SK-N-SH treated with all-trans-retinoic acid at 6 μM for 48 hours (cell line): ENCODE measurements around the gene ARHGEF38.

Experiments
- ATAC-seq: fragments of 200-7000 bp; cut with Tn5 transposase; 3 replicates; pipeline ENCODE4 v1.9.1; 2020; ENCODE audit warnings: mild to moderate bottlenecking, moderate library complexity
- ARNTL ChIP-seq: fragments of 450-650 bp; formaldehyde crosslinking; IDR thresholded peaks from 2 replicates; pipeline ENCODE4 v1.5.0; 2020; ENCODE audit warnings: low read depth, mild to moderate bottlenecking, moderate library complexity, borderline replicate concordance
- BACH2 ChIP-seq: fragments of 250-450 bp; sonication (Bioruptor Pico); IDR thresholded peaks from 2 replicates; pipeline ENCODE4 v1.9.0; 2021; ENCODE audit warnings: mild to moderate bottlenecking, borderline replicate concordance
- CSDC2 ChIP-seq: fragments of 250-450 bp; sonication (Bioruptor Pico); IDR thresholded peaks from 2 replicates; pipeline ENCODE4 v1.5.0; 2020; ENCODE audit warnings: mild to moderate bottlenecking, moderate library complexity
- ESRRG ChIP-seq: fragments of 250-450 bp; sonication (Bioruptor Pico); IDR thresholded peaks from 2 replicates; pipeline ENCODE4 v1.6.1; 2021; ENCODE audit warnings: mild to moderate bottlenecking
- GLIS3 ChIP-seq: fragments of 250-450 bp; sonication (Bioruptor Pico); IDR thresholded peaks from 2 replicates; pipeline ENCODE4 v1.5.0; 2020; ENCODE audit warnings: mild to moderate bottlenecking, moderate library complexity
- ISL1 ChIP-seq: fragments of 250-450 bp; sonication (Bioruptor Pico); IDR thresholded peaks from 2 replicates; pipeline ENCODE4 v2.1.2; 2022; ENCODE audit warnings: mild to moderate bottlenecking, moderate library complexity
- OSR1 ChIP-seq: fragments of 250-450 bp; sonication (Bioruptor Pico); IDR thresholded peaks from 2 replicates; pipeline ENCODE4 v1.8.0; 2022; ENCODE audit warnings: moderate library complexity, mild to moderate bottlenecking, inconsistent platforms
- PPARA ChIP-seq: fragments of 250-450 bp; sonication (Bioruptor Pico); IDR thresholded peaks from 2 replicates; pipeline ENCODE4 v1.5.0; 2020; ENCODE audit warnings: mild to moderate bottlenecking, borderline replicate concordance
- RARB ChIP-seq: fragments of 250-450 bp; sonication (Bioruptor Pico); IDR thresholded peaks from 2 replicates; pipeline ENCODE4 v1.8.0; 2021; ENCODE audit warnings: mild to moderate bottlenecking, moderate library complexity
- SNAI2 ChIP-seq: fragments of 250-450 bp; sonication (Bioruptor Pico); IDR thresholded peaks from 2 replicates; pipeline ENCODE4 v1.5.0; 2020; ENCODE audit warnings: mild to moderate bottlenecking, moderate library complexity
- TCF4 ChIP-seq: fragments of 250-450 bp; sonication (Bioruptor Pico); IDR thresholded peaks from 2 replicates; pipeline ENCODE4 v1.8.0; 2021; ENCODE audit warnings: mild to moderate bottlenecking, moderate library complexity, borderline replicate concordance
- TOX ChIP-seq: fragments of 250-450 bp; sonication (Bioruptor Pico); IDR thresholded peaks from 2 replicates; pipeline ENCODE4 v1.8.0; 2021; ENCODE audit warnings: mild to moderate bottlenecking, moderate library complexity, borderline replicate concordance
- ZFP3 ChIP-seq: fragments of 250-450 bp; sonication (Bioruptor Pico); IDR thresholded peaks from 2 replicates; pipeline ENCODE4 v1.5.0; 2020; ENCODE audit warnings: mild to moderate bottlenecking, moderate library complexity
- ZFP30 ChIP-seq: fragments of 450-650 bp; formaldehyde crosslinking; IDR thresholded peaks from 2 replicates; pipeline ENCODE4 v1.5.0; 2022; ENCODE audit warnings: mild to moderate bottlenecking, moderate library complexity
- ZNF565 ChIP-seq: fragments of 450-650 bp; formaldehyde crosslinking; conservative IDR thresholded peaks from 2 replicates; pipeline ENCODE4 v1.5.0; 2020; ENCODE audit warnings: low read depth, mild to moderate bottlenecking, moderate library complexity
- ZNF70 ChIP-seq: fragments of 450-650 bp; formaldehyde crosslinking; IDR thresholded peaks from 2 replicates; pipeline ENCODE4 v1.5.0; 2020; ENCODE audit warnings: mild to moderate bottlenecking, moderate library complexity
- ZNF8 ChIP-seq: fragments of 450-650 bp; formaldehyde crosslinking; IDR thresholded peaks from 2 replicates; pipeline ENCODE4 v1.5.0; 2020; ENCODE audit warnings: mild to moderate bottlenecking, moderate library complexity
- TF ChIP-seq, protein P1 (sequence below): fragments of 250-450 bp; sonication (Bioruptor Pico); IDR thresholded peaks from 2 replicates; pipeline ENCODE4 v1.8.0; 2021; ENCODE audit warnings: low read depth, mild to moderate bottlenecking, moderate library complexity, borderline replicate concordance
- TF ChIP-seq, protein P2 (sequence below): fragments of 250-450 bp; sonication (Bioruptor Pico); IDR thresholded peaks from 2 replicates; pipeline ENCODE4 v1.5.1; 2020; ENCODE audit warnings: low read depth, mild to moderate bottlenecking, moderate library complexity
- TF ChIP-seq, protein P3 (sequence below): fragments of 250-450 bp; sonication (Bioruptor Pico); IDR thresholded peaks from 2 replicates; pipeline ENCODE4 v1.8.0; 2020; ENCODE audit warnings: mild to moderate bottlenecking, moderate library complexity, borderline replicate concordance
- TF ChIP-seq, protein P4 (sequence below): fragments of 250-450 bp; sonication (Bioruptor Pico); IDR thresholded peaks from 2 replicates; pipeline ENCODE4 v1.5.1; 2021; ENCODE audit warnings: mild to moderate bottlenecking, moderate library complexity

ARHGEF38 gene

DNA sequence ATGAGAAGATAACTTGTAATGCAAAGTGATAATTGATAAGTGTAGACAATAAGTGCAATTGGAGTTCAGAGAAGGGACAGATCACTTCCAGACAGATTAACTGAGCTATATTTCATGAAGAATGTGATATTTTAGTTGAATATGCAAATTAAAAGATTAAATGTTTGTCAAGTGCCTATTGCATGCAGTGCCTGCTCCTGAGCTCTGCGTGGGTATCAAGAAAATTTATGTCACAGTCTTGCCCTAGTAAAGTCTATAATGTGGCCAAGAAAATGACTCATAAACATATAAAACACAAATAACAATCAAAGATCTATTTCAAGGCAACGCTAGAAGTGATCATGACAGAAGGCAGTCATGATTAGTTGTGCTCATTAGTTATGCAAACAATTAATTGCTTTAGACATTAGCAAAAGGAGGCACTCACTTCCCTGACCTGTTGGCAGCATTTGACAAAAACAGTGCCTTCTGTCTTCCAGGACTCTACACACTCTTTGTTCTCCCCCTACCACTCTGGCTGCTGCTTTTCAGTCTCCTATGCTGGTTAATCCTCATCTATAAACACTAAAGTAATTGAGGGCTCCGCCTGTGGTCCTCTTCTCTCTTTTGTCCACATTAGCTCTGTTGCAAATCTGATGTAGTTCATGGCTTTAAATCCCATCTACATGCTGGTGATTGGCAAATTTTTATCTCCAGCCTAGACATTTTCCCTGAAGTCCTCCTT lies 47.7 kb downstream of the ARHGEF38 start (continued):
- TF ChIP-seq, protein P1, sequence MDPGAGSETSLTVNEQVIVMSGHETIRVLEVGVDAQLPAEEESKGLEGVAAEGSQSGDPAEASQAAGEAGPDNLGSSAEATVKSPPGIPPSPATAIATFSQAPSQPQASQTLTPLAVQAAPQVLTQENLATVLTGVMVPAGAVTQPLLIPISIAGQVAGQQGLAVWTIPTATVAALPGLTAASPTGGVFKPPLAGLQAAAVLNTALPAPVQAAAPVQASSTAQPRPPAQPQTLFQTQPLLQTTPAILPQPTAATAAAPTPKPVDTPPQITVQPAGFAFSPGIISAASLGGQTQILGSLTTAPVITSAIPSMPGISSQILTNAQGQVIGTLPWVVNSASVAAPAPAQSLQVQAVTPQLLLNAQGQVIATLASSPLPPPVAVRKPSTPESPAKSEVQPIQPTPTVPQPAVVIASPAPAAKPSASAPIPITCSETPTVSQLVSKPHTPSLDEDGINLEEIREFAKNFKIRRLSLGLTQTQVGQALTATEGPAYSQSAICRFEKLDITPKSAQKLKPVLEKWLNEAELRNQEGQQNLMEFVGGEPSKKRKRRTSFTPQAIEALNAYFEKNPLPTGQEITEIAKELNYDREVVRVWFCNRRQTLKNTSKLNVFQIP (CRISPR knock-in tag) = no peak
- TF ChIP-seq, protein P2, sequence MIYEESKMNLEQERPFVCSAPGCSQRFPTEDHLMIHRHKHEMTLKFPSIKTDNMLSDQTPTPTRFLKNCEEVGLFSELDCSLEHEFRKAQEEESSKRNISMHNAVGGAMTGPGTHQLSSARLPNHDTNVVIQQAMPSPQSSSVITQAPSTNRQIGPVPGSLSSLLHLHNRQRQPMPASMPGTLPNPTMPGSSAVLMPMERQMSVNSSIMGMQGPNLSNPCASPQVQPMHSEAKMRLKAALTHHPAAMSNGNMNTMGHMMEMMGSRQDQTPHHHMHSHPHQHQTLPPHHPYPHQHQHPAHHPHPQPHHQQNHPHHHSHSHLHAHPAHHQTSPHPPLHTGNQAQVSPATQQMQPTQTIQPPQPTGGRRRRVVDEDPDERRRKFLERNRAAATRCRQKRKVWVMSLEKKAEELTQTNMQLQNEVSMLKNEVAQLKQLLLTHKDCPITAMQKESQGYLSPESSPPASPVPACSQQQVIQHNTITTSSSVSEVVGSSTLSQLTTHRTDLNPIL = no peak
- TF ChIP-seq SNAI2 (CRISPR knock-in tag) (no peak), ZNF8 (CRISPR knock-in tag) (no peak), TOX (no peak)

DNA sequence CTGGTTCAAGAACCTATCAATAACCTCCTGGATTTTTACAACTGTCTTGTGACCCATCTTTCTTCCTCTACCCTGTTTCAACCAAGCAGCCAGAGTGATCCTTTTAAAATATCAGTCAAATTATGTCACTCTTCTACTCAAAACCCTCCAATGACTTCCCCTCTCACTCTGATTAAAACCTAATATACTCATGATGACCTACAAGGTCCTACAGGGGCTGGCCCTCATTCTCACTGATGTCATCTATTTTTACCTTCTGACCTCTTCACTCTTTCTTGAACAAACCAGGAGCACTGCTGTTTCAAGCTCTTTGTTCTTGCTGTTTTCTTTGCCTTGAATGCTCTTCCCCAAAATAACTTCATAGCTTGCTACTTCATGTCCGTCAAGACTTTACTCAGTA lies 48.5 kb downstream of the ARHGEF38 start:
- TF ChIP-seq ZNF8 (CRISPR knock-in tag) = no peak
- TF ChIP-seq ZFP3 = no peak
- no peak for TF ChIP-seq TOX
- TF ChIP-seq, protein P1 (CRISPR knock-in tag) = no peak
- TF ChIP-seq GLIS3 (CRISPR knock-in tag) = no peak
- no peak for TF ChIP-seq OSR1 (CRISPR knock-in tag)
- TF ChIP-seq ISL1 (CRISPR knock-in tag) = no peak
- no peak for TF ChIP-seq ARNTL (CRISPR knock-in tag)
- TF ChIP-seq ZFP30 (CRISPR knock-in tag) = no peak
- TF ChIP-seq TCF4 (CRISPR knock-in tag) = no peak
- no peak for TF ChIP-seq ZNF70
- TF ChIP-seq, all 23 proteins: peak for 0
- ATAC-seq = no peak

DNA sequence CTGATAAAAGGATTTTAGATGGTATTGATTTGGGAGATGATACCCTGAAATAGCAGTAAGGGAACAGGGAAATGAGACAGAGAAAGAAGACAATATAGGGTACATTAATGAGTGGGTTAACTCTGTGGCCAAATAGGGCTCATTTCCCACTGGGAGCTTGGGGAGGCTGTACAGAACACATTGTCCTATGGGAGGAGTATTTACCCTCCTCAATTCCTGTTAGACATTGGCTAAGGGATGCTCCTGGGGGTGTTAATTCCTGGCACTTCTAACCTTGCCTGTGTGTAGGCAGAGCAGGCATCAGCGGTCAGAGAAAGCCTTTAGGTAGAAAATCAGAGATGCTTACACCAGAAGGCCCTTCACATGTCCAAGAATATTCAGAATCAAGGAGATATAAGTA lies 49.0 kb downstream of the ARHGEF38 start:
- no peak for ATAC-seq

More for the DNA sequence above, 49.0 kb downstream of the ARHGEF38 start:
- TF ChIP-seq, protein P1 (CRISPR knock-in tag) = no peak
- TF ChIP-seq, protein P3, sequence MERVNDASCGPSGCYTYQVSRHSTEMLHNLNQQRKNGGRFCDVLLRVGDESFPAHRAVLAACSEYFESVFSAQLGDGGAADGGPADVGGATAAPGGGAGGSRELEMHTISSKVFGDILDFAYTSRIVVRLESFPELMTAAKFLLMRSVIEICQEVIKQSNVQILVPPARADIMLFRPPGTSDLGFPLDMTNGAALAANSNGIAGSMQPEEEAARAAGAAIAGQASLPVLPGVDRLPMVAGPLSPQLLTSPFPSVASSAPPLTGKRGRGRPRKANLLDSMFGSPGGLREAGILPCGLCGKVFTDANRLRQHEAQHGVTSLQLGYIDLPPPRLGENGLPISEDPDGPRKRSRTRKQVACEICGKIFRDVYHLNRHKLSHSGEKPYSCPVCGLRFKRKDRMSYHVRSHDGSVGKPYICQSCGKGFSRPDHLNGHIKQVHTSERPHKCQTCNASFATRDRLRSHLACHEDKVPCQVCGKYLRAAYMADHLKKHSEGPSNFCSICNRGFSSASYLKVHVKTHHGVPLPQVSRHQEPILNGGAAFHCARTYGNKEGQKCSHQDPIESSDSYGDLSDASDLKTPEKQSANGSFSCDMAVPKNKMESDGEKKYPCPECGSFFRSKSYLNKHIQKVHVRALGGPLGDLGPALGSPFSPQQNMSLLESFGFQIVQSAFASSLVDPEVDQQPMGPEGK (CRISPR knock-in tag) = no peak
- TF ChIP-seq ZFP30 (CRISPR knock-in tag) (no peak), TCF4 (CRISPR knock-in tag) (no peak), ISL1 (CRISPR knock-in tag) (no peak), GLIS3 (CRISPR knock-in tag) (no peak), OSR1 (CRISPR knock-in tag) (no peak), ZFP3 (no peak), PPARA (no peak), ZNF70 (no peak), SNAI2 (CRISPR knock-in tag) (no peak), TOX (no peak), RARB (CRISPR knock-in tag) (no peak), ESRRG (CRISPR knock-in tag) (no peak), CSDC2 (CRISPR knock-in tag) (no peak), BACH2 (no peak), ZNF565 (no peak)
- TF ChIP-seq, protein P4, sequence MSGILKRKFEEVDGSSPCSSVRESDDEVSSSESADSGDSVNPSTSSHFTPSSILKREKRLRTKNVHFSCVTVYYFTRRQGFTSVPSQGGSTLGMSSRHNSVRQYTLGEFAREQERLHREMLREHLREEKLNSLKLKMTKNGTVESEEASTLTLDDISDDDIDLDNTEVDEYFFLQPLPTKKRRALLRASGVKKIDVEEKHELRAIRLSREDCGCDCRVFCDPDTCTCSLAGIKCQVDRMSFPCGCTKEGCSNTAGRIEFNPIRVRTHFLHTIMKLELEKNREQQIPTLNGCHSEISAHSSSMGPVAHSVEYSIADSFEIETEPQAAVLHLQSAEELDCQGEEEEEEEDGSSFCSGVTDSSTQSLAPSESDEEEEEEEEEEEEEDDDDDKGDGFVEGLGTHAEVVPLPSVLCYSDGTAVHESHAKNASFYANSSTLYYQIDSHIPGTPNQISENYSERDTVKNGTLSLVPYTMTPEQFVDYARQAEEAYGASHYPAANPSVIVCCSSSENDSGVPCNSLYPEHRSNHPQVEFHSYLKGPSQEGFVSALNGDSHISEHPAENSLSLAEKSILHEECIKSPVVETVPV (CRISPR knock-in tag) = no peak
- TF ChIP-seq, protein P2 = no peak
